GM12801 (cell line): ENCODE measurements around the gene PPP2R3A.

Experiments used
- CTCF ChIP-seq: IDR thresholded peaks from one replicate; pipeline ENCODE4 v1.5.1; 2011; ENCODE audit warnings: control low read depth; ENCODE audit not compliant: insufficient read length; ENCODE audit errors: extremely low read depth

The PPP2R3A gene

GRCh38 chr3:136162322-136162721 is 196.8 kb downstream of the PPP2R3A start:
- TF ChIP-seq CTCF: no peak

GRCh38 chr3:136166507-136166906 is 201.0 kb downstream of the PPP2R3A start:
- no peak for TF ChIP-seq CTCF

DNA sequence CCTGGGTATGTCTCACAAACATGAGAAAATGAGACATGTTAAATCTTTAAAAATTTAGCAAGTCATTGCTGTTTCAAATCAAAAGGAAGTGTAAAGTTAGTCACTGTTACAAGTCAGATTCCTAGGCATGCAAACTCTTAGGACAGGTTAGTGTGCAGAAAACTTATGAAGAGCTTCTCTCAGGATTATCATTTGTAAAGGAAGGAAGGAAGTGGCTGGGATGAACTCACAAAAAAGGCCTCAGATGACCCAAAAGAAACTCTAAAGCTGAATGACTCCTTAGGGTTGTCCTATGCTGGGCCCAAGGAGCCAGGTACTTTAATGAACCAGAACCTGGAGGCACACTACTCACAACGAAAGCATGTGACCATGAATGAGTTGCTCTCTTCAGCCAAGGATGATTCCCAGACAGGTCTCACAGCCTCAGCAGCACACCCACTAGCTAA is 205.6 kb downstream of the PPP2R3A start:
- TF ChIP-seq CTCF: no peak

GRCh38 chr3:136173939-136174490 is 208.5 kb downstream of the PPP2R3A start:
- TF ChIP-seq CTCF: no peak

DNA sequence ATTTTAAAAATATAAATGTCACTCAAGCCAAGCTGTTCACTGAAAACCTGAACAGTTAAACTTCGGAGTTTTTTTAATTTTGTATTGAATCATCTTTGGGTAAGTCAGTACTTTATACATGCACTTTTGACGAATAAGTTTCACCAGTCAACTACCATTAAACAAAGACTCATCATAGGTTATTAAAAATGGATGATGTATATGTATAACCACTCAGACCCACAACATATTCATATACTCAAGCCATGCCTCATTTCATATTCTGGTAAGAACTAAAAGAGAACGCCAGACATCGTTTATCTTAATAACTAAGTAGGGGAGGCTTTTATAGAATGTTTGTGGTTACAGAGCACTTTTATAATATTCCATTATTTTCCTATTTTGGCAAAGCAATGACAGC is 212.3 kb downstream of the PPP2R3A start:
- TF ChIP-seq CTCF: no peak

- TF ChIP-seq CTCF: no peak
These were observed 216.2 kb downstream of the PPP2R3A start for GRCh38 chr3:136181741-136182140.

- no peak for TF ChIP-seq CTCF
These were observed 219.2 kb downstream of the PPP2R3A start for GRCh38 chr3:136184703-136185102.
